HTR-8/SVneo (cell line): ENCODE measurements around the gene KNL1.

Experiments used
- DNase-seq: peaks from one replicate; pipeline ENCODE4 v3.0.0; 2011; ENCODE audit warnings: low spot score, mixed read lengths; ENCODE audit not compliant: insufficient read length
- FAIRE-seq: peaks from 2 replicates; lab custom pipeline; 2011; peaks lifted over from hg19 to GRCh38; lab: Jason Lieb, UNC

The KNL1 gene

DNA sequence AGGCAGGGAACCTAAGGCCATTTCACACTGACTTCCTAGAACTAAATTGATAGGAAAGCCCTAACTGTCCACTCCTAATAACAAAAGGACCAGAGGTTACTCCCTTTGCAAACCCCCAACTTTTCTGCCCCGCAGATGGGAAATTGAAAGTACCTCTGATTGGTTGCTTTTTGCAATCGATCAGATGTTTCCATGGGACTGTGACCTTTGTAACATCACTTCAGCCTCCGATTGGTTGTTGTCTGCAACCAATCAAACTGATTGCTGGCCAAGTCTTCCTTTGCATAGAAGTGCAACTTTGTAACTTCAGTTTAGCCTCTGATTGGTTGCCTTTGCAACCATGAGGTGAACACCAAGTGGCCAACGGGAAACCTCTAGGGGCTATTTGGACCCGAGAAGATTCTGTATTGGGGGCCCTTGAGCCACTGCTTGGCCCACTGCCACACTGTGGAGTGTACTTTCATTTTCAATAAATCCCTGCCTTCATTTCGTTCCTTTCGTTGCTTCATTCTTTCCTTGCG is 11.3 kb upstream of the KNL1 start:
- FAIRE-seq (no peak), DNase-seq (no peak)

DNA sequence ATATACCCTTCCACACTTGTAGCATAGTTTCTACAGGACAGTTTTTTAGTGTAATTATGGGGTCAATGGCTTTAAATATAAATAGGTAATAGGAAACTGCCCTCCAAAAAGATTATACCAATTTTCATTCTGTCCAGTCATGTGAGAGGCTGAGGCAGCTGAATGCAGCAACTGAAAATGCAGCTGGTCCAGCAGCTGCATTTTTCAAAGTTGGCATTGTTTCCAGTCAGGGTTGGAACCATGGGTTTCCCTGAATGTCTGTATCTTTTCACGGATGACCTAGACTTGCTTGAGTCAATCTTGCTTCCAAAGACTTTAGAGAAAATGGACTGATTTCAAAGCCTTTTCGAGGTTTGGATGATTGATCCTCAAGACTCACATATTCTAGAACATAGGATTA is 9.9 kb upstream of the KNL1 start:
- DNase-seq (no peak), FAIRE-seq (no peak)

- FAIRE-seq = no peak
- no peak for DNase-seq
These were observed 3.4 kb upstream of the KNL1 start for GRCh38 chr15:40590667-40591050.

- no peak for DNase-seq
- FAIRE-seq = no peak
These were observed 2.7 kb upstream of the KNL1 start for GRCh38 chr15:40591389-40591788.

GRCh38 chr15:40593165-40593564 is 884 bp upstream of the KNL1 start:
- DNase-seq = no peak

GRCh38 chr15:40594429-40594836 is 384 bp downstream of the KNL1 start:
- DNase-seq (peak; percentile 54), FAIRE-seq (no peak)

More at GRCh38 chr15:40593165-40593564, 884 bp upstream of the KNL1 start:
- FAIRE-seq = no peak

GRCh38 chr15:40595219-40595618 is 1.2 kb downstream of the KNL1 start:
- DNase-seq = no peak
- no peak for FAIRE-seq

DNA sequence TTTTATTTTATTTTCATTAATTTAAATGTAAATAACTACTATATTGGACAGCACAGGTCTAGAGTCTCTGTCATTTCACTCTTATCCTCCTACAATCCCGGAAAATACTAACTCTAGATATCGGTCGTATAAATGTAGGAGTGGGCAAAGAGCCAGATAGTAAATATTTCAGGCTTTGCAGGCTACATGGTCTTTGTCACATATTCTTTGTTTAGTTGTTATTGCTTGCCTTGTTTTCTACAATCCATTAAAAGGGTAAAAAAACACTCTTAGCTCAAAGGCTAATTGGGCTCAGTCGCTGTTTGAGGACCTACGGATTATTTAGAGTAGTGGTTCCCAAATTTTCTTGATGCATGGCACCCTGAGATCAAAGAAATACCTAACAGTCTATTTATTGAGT is 1.7 kb downstream of the KNL1 start:
- no peak for FAIRE-seq

GRCh38 chr15:40597024-40597423 is 3.0 kb downstream of the KNL1 start:
- no peak for DNase-seq
- no peak for FAIRE-seq

More for the DNA sequence above, 1.7 kb downstream of the KNL1 start:
- no peak for DNase-seq

DNA sequence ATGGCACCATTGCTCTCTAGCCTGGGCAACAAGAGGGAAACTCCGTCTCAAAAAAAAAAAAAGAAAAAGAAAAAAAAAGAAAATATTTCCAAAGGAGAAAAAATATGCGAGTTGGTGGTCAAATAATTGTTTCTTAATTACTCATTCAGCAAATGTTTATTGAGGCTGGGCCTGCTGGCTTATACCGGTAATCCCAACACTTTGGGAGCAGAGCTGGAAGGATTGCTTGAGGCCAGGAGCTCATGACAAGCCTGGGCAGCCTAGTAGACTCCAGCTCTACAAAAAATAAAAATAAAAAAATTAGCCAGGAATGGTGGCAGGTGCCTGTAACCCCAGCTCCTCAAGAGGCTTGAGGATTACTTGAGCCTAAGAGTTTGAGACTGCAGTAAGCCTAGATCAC is 4.1 kb downstream of the KNL1 start:
- FAIRE-seq (no peak), DNase-seq (no peak)

GRCh38 chr15:40598672-40599071 is 4.6 kb downstream of the KNL1 start:
- FAIRE-seq = no peak
- no peak for DNase-seq

GRCh38 chr15:40600956-40601355 is 6.9 kb downstream of the KNL1 start:
- FAIRE-seq = no peak
- DNase-seq = no peak

GRCh38 chr15:40603935-40604334 is 9.9 kb downstream of the KNL1 start:
- FAIRE-seq (no peak), DNase-seq (no peak)

GRCh38 chr15:40613080-40613479 is 19.0 kb downstream of the KNL1 start:
- no peak for DNase-seq

DNA sequence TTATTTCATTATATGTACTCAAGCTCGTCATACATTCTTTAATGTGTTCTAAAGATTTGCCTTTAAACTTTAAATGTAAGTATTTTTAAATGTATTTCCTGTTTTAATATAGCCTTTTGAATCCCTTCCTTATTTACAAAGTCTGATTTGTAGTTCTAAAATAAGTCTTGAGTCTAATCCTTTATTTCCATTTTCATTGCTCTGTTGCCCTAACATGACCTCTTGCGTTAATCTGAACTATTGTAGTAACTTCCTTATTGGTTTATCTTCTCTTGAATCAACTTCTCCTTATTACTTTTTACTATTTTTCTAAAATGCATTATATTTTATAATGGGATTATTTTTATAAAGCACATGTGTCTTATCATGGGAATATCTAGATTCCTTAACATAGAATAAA is 24.0 kb downstream of the KNL1 start:
- FAIRE-seq = no peak
- no peak for DNase-seq

More at GRCh38 chr15:40613080-40613479, 19.0 kb downstream of the KNL1 start:
- FAIRE-seq = no peak

GRCh38 chr15:40618906-40619305 is 24.9 kb downstream of the KNL1 start:
- no peak for FAIRE-seq
- no peak for DNase-seq

DNA sequence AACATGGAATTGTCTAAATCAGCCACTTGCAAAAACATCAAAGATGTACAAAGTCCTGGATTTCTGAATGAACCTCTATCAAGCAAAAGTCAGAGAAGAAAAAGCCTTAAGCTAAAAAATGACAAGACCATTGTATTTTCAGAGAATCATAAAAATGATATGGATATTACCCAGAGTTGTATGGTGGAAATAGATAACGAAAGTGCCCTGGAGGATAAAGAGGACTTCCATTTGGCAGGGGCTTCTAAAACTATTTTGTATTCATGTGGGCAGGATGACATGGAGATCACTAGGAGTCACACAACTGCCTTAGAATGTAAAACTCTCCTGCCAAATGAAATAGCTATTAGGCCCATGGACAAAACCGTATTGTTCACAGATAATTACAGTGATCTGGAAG is 29.3 kb downstream of the KNL1 start:
- FAIRE-seq (no peak), DNase-seq (no peak)

GRCh38 chr15:40630313-40630712 is 36.3 kb downstream of the KNL1 start:
- FAIRE-seq (no peak), DNase-seq (no peak)

- DNase-seq (no peak), FAIRE-seq (no peak)
These were observed 39.1 kb downstream of the KNL1 start for GRCh38 chr15:40633178-40633577.

GRCh38 chr15:40637221-40637745 is 43.2 kb downstream of the KNL1 start:
- DNase-seq (no peak), FAIRE-seq (no peak)

DNA sequence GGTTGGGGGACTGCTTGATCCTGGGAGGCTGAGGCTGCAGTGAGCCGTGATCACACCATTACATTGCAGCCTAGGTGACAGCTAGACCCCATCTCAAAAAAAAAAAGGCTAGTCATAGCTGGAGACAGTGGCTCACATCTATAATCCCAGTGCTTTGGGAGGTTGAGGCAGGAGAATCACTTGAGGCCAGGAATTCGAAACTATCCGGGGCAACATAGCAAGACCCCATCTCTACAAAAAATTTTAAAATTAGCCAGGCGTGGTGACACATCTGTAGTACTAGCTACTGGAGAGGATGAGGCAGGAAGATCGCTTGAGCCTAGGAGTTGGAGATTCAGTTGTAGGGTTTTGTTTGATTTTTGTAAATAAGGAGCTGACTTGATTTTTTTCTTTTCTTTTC is 45.6 kb downstream of the KNL1 start:
- no peak for FAIRE-seq
- DNase-seq = no peak

- DNase-seq = no peak
- no peak for FAIRE-seq
These were observed 53.5 kb downstream of the KNL1 start for GRCh38 chr15:40647523-40647922.

DNA sequence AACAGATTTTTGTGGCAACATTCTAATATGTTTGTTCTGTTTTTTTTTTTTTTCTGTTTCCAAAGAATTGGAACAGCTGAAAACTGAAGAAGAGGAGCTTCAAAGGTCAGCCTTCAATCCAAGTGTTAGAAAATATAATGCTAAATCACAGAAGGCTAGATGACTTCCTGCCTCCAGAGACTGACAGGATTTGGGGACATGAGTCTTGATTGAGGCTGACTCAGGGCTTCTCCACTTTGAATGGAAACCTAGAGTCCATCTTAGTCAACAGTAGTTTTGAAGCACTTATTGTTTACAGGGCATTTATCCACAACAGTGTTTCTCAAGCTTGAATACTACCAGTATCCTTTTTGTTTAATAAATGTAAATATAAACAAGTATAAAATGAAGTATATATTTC is 56.4 kb downstream of the KNL1 start:
- FAIRE-seq = no peak
- no peak for DNase-seq
